Stimulated activated CD4-positive, alpha-beta T cell treated with anti-CD3 and anti-CD28 coated beads, Interleukin-4, amount 100 ng/mL, for 4 hours (primary cell): ENCODE data around the gene NOX5.

Experiments used
- DNase-seq, 2 experiments: peaks; one replicate each; pipeline ENCODE4 v3.0.0-alpha.2; 2020

Gene NOX5

GRCh38 chr15:69107025-69107620, 92.6 kb downstream of the NOX5 start:
- DNase-seq = no peak
